Measurements from ENCODE around the gene DYSF.

GRCh38 chr2:71453404-71454220 is at the start of gene DYSF:
- TF ChIP-seq, protein P1, sequence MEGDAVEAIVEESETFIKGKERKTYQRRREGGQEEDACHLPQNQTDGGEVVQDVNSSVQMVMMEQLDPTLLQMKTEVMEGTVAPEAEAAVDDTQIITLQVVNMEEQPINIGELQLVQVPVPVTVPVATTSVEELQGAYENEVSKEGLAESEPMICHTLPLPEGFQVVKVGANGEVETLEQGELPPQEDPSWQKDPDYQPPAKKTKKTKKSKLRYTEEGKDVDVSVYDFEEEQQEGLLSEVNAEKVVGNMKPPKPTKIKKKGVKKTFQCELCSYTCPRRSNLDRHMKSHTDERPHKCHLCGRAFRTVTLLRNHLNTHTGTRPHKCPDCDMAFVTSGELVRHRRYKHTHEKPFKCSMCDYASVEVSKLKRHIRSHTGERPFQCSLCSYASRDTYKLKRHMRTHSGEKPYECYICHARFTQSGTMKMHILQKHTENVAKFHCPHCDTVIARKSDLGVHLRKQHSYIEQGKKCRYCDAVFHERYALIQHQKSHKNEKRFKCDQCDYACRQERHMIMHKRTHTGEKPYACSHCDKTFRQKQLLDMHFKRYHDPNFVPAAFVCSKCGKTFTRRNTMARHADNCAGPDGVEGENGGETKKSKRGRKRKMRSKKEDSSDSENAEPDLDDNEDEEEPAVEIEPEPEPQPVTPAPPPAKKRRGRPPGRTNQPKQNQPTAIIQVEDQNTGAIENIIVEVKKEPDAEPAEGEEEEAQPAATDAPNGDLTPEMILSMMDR (IDR thresholded peaks at IDR 0.05), result no peak
- no peak for TF ChIP-seq POLR2A (IDR thresholded peaks at IDR 0.05)
